Loucy (cell line): ENCODE measurements around the gene ASTN2.

Experiments
- H2AFZ ChIP-seq: fragments of 200-600 bp; sonication (generic); 2 replicates; pipeline ENCODE4 v1.6.0; 2016; ENCODE audit warnings: antibody characterized with exemption, mild to moderate bottlenecking, low read length, moderate library complexity
- H3F3A ChIP-seq: fragments of 200-600 bp; 2 replicates; pipeline ENCODE4 v1.6.0; 2016; ENCODE audit warnings: antibody characterized with exemption, low read depth, mild to moderate bottlenecking
- H3K27me3 ChIP-seq: fragments of 200-600 bp; sonication (generic); 2 replicates; pipeline ENCODE4 v1.6.1; 2014; ENCODE audit warnings: low read length, mild to moderate bottlenecking; ENCODE audit not compliant: insufficient read depth, poor library complexity, severe bottlenecking
- H3K36me3 ChIP-seq: fragments of 200-600 bp; sonication (generic); 2 replicates; pipeline ENCODE4 v1.6.1; 2016; ENCODE audit warnings: low read length; ENCODE audit not compliant: insufficient read depth
- H3K4me1 ChIP-seq: fragments of 200-600 bp; sonication (generic); 2 replicates; pipeline ENCODE4 v1.5.1; 2014; ENCODE audit warnings: low read length, mild to moderate bottlenecking; ENCODE audit not compliant: insufficient read depth, poor library complexity, severe bottlenecking
- H3K4me2 ChIP-seq: fragments of 200-600 bp; sonication (generic); 2 replicates; pipeline ENCODE4 v1.6.0; 2014; ENCODE audit warnings: antibody characterized with exemption, low read length, low read depth, mild to moderate bottlenecking; ENCODE audit not compliant: poor library complexity, severe bottlenecking
- H3K4me3 ChIP-seq: fragments of 200-600 bp; sonication (generic); 2 replicates; pipeline ENCODE4 v1.5.1; 2014; ENCODE audit warnings: low read length, mild to moderate bottlenecking, mixed read lengths; ENCODE audit not compliant: poor library complexity, severe bottlenecking
- H3K79me2 ChIP-seq: fragments of 200-600 bp; sonication (generic); 2 replicates; pipeline ENCODE4 v1.6.1; 2014; ENCODE audit warnings: low read length; ENCODE audit not compliant: insufficient read depth
- H3K9ac ChIP-seq: fragments of 200-600 bp; sonication (generic); 2 replicates; pipeline ENCODE4 v1.6.0; 2014; ENCODE audit warnings: mild to moderate bottlenecking, low read depth, low read length, moderate library complexity; ENCODE audit not compliant: poor library complexity, severe bottlenecking
- H3K9me2 ChIP-seq: fragments of 200-600 bp; sonication (generic); replicated peaks from 2 replicates; pipeline ENCODE4 v1.6.1; 2016; ENCODE audit warnings: low read depth, low read length, mixed read lengths
- H3K9me3 ChIP-seq: fragments of 200-600 bp; sonication (generic); 2 replicates; pipeline ENCODE4 v1.6.1; 2014; ENCODE audit warnings: mild to moderate bottlenecking, antibody characterized with exemption, low read length, low read depth; ENCODE audit not compliant: insufficient read depth
- H4K20me1 ChIP-seq: fragments of 200-600 bp; sonication (generic); 2 replicates; pipeline ENCODE4 v1.6.0; 2014; ENCODE audit warnings: antibody characterized with exemption, low read length, mild to moderate bottlenecking; ENCODE audit not compliant: insufficient read depth, poor library complexity, severe bottlenecking
- CTCF ChIP-seq: fragments of 200-600 bp; sonication (generic); conservative IDR thresholded peaks from 2 replicates; pipeline ENCODE4 v1.5.1; 2014; ENCODE audit warnings: mild to moderate bottlenecking, antibody characterized with exemption, low read length
- EZH2phosphoT487 ChIP-seq: fragments of 200-600 bp; IDR thresholded peaks from 2 replicates; pipeline ENCODE4 v1.6.1; 2018; ENCODE audit warnings: antibody characterized with exemption, mild to moderate bottlenecking, moderate library complexity, borderline replicate concordance

ASTN2 gene

GRCh38 chr9:116798521-116798920 is 616.3 kb downstream of the ASTN2 start:
- no peaks in the 10 kb centered on the region for H3K9me2 ChIP-seq
- H3K4me1 ChIP-seq, result no peaks in the 10 kb centered on the region
- H3K9me3 ChIP-seq, result peaks cover 5% of the 10 kb centered on the region; the same call in 1 of the 2 replicates
- H3K27me3 ChIP-seq, result no peaks in the 10 kb centered on the region
- H3K9ac ChIP-seq, result no peak overlapping the region
- no peak overlapping the region for H3K4me3 ChIP-seq
- H3K36me3 ChIP-seq, result no peaks in the 10 kb centered on the region
- no peaks in the 10 kb centered on the region for H4K20me1 ChIP-seq
- H2AFZ ChIP-seq, result no peak overlapping the region
- TF ChIP-seq CTCF, result no peak
- no peak for TF ChIP-seq EZH2phosphoT487
- no peaks in the 10 kb centered on the region for H3F3A ChIP-seq
- no peaks in the 10 kb centered on the region for H3K79me2 ChIP-seq
- no peak overlapping the region for H3K4me2 ChIP-seq

GRCh38 chr9:116797276-116797675 is 617.6 kb downstream of the ASTN2 start:
- TF ChIP-seq EZH2phosphoT487, result no peak
- TF ChIP-seq CTCF, result no peak
- Histone ChIP-seq H3K9me2 (no peaks in the 10 kb centered on the region), H3K4me1 (no peaks in the 10 kb centered on the region), H3K79me2 (no peaks in the 10 kb centered on the region), H3K9ac (no peak overlapping the region), H3K9me3 (peaks cover 5% of the 10 kb centered on the region; the same call in 1 of the 2 replicates), H3K4me3 (no peak overlapping the region), H4K20me1 (no peaks in the 10 kb centered on the region), H3F3A (no peaks in the 10 kb centered on the region), H2AFZ (no peak overlapping the region), H3K4me2 (no peak overlapping the region), H3K36me3 (no peaks in the 10 kb centered on the region), H3K27me3 (no peaks in the 10 kb centered on the region)

- H4K20me1 ChIP-seq, result no peaks in the 10 kb centered on the region
- H3K4me2 ChIP-seq, result no peak overlapping the region
- no peaks in the 10 kb centered on the region for H3K79me2 ChIP-seq
- no peaks in the 10 kb centered on the region for H3K9me2 ChIP-seq
- TF ChIP-seq CTCF (no peak), EZH2phosphoT487 (no peak)
- no peak overlapping the region for H3K9ac ChIP-seq
- H3K36me3 ChIP-seq, result no peaks in the 10 kb centered on the region
- no peak overlapping the region for H3K4me3 ChIP-seq
- peaks cover 5% of the 10 kb centered on the region; the same call in 1 of the 2 replicates for H3K9me3 ChIP-seq
- H3K4me1 ChIP-seq, result no peaks in the 10 kb centered on the region
- no peaks in the 10 kb centered on the region for H3F3A ChIP-seq
- H3K27me3 ChIP-seq, result no peaks in the 10 kb centered on the region
- no peak overlapping the region for H2AFZ ChIP-seq
Measured at GRCh38 chr9:116796669-116797068, 618.2 kb downstream of the ASTN2 start.
